Neural cell (in vitro differentiated cells): ENCODE measurements around the gene SLC37A1. TPM values are rescaled to one million over a fixed set of nuclear protein-coding genes. Genes with fewer than 3 reads are reported as not detected.

Experiments
- H2AFZ ChIP-seq: fragments of 200-600, 300-800 bp; sonication (generic), shearing (Covaris generic); 2 replicates; pipeline ENCODE4 v1.6.0; 2014; ENCODE audit warnings: low read depth, mild to moderate bottlenecking, antibody characterized with exemption, low read length, moderate library complexity
- H3F3A ChIP-seq: fragments of 200-600 bp; shearing (Covaris generic); 2 replicates; pipeline ENCODE4 v1.6.1; 2016; ENCODE audit warnings: mild to moderate bottlenecking, moderate library complexity, mixed read lengths, antibody characterized with exemption, low read length; ENCODE audit not compliant: insufficient read depth, poor library complexity, severe bottlenecking
- H3K27ac ChIP-seq: fragments of 200-600, 300-800 bp; sonication (generic), shearing (Covaris generic); 2 replicates; pipeline ENCODE4 v1.5.1; 2014; ENCODE audit warnings: mild to moderate bottlenecking, low read length, moderate library complexity
- H3K27me3 ChIP-seq: fragments of 300-800, 200-600 bp; sonication (generic), shearing (Covaris generic); 2 replicates; pipeline ENCODE4 v1.6.0; 2014; ENCODE audit warnings: mild to moderate bottlenecking, low read depth, low read length, moderate library complexity; ENCODE audit not compliant: insufficient read depth
- H3K36me3 ChIP-seq: fragments of 300-800, 200-600 bp; sonication (generic), shearing (Covaris generic); 2 replicates; pipeline ENCODE4 v1.5.1; 2014; ENCODE audit warnings: mild to moderate bottlenecking, antibody characterized with exemption, low read length, moderate library complexity; ENCODE audit not compliant: insufficient read depth
- H3K4me2 ChIP-seq: fragments of 300-800, 200-600 bp; sonication (generic), shearing (Covaris generic); 2 replicates; pipeline ENCODE4 v1.6.0; 2014; ENCODE audit warnings: mild to moderate bottlenecking, low read length
- H3K4me3 ChIP-seq: fragments of 300-800, 200-600 bp; sonication (generic), shearing (Covaris generic); 2 replicates; pipeline ENCODE4 v1.5.1; 2014; ENCODE audit warnings: mild to moderate bottlenecking, low read length, moderate library complexity
- H3K79me2 ChIP-seq: fragments of 200-600 bp; shearing (Covaris generic); replicated peaks from 2 replicates; pipeline ENCODE4 v1.6.0; 2014; ENCODE audit warnings: mild to moderate bottlenecking, low read length, moderate library complexity; ENCODE audit not compliant: insufficient read depth
- H3K9ac ChIP-seq: fragments of 300-800, 200-600 bp; sonication (generic), shearing (Covaris generic); 2 replicates; pipeline ENCODE4 v1.6.1; 2016; ENCODE audit warnings: mild to moderate bottlenecking, low read length, mixed read lengths
- H3K9me2 ChIP-seq: fragments of 200-600 bp; shearing (Covaris generic); 2 replicates; pipeline ENCODE4 v1.6.1; 2016; ENCODE audit warnings: mild to moderate bottlenecking, low read length, mixed read lengths; ENCODE audit not compliant: insufficient read depth
- H3K9me3 ChIP-seq: fragments of 200-600, 300-800 bp; sonication (generic), shearing (Covaris generic); 2 replicates; pipeline ENCODE4 v1.6.1; 2016; ENCODE audit warnings: mild to moderate bottlenecking, mixed run types, low read length, moderate library complexity, mixed read lengths
- H4K20me1 ChIP-seq: fragments of 200-600 bp; shearing (Covaris generic); 2 replicates; pipeline ENCODE4 v1.6.1; 2016; ENCODE audit warnings: mild to moderate bottlenecking, mixed run types; ENCODE audit not compliant: insufficient read depth
- CTCF ChIP-seq: fragments of 450-650 bp; IDR thresholded peaks from 2 replicates; pipeline ENCODE4 v1.5.1; 2014; ENCODE audit warnings: antibody characterized with exemption, mild to moderate bottlenecking, moderate library complexity; ENCODE audit not compliant: poor library complexity, severe bottlenecking
- EP300 ChIP-seq: fragments of 450-650 bp; conservative IDR thresholded peaks from 2 replicates; pipeline ENCODE4 v1.6.1; 2014; ENCODE audit warnings: antibody characterized with exemption, mild to moderate bottlenecking, moderate library complexity; ENCODE audit not compliant: poor library complexity, severe bottlenecking
- EZH2 ChIP-seq: fragments of 200-600, 300-800 bp; shearing (Covaris generic), sonication (generic); IDR thresholded peaks from 2 replicates; pipeline ENCODE4 v1.6.1; 2014; ENCODE audit warnings: antibody characterized with exemption, low read length, borderline replicate concordance, mild to moderate bottlenecking; ENCODE audit not compliant: insufficient read depth, poor library complexity, severe bottlenecking
- MXI1 ChIP-seq: fragments of 450-650 bp; conservative IDR thresholded peaks from 2 replicates; pipeline ENCODE4 v1.6.1; 2014; ENCODE audit warnings: antibody characterized with exemption, mild to moderate bottlenecking; ENCODE audit not compliant: poor library complexity, severe bottlenecking
- POLR2AphosphoS5 ChIP-seq: IDR thresholded peaks from 2 replicates; pipeline ENCODE4 v1.6.1; 2012
- RAD21 ChIP-seq: fragments of 450-650 bp; conservative IDR thresholded peaks from 2 replicates; pipeline ENCODE4 v1.6.1; 2014; ENCODE audit warnings: antibody characterized with exemption, mild to moderate bottlenecking, moderate library complexity
- REST ChIP-seq: IDR thresholded peaks from 2 replicates; pipeline ENCODE4 v1.6.1; 2012; ENCODE audit warnings: borderline replicate concordance
- SMC3 ChIP-seq: fragments of 450-650 bp; conservative IDR thresholded peaks from 2 replicates; pipeline ENCODE4 v1.6.1; 2014; ENCODE audit warnings: antibody characterized with exemption, mild to moderate bottlenecking, moderate library complexity; ENCODE audit not compliant: poor library complexity
- TAF1 ChIP-seq: IDR thresholded peaks from 2 replicates; pipeline ENCODE4 v1.6.1; 2012; ENCODE audit warnings: low read depth
- polyA plus RNA-seq: library from polyadenylated mRNA; depleted of rRNA; stranded (reverse); fragments of >200 nt; gene quantifications from 2 replicates; pipeline ENCODE4 v1.2.3, GENCODE V29; 2014

Gene SLC37A1
- polyA plus RNA-seq, 1 donor from 2014 or later: 60.7 TPM

GRCh38 chr21:42505090-42505726 is 8.4 kb upstream of the SLC37A1 start (continued):
- TF ChIP-seq REST: no peak

GRCh38 chr21:42507418-42507817 is 6.2 kb upstream of the SLC37A1 start:
- Histone ChIP-seq H3K9me2 (no peaks in the 10 kb centered on the region), H3K27me3 (no peaks in the 10 kb centered on the region), H3K9ac (no peak overlapping the region), H3K79me2 (no peaks in the 10 kb centered on the region), H3K9me3 (no peaks in the 10 kb centered on the region), H2AFZ (no peak overlapping the region), H3K4me2 (no peak overlapping the region), H3F3A (no peaks in the 10 kb centered on the region), H3K36me3 (no peaks in the 10 kb centered on the region), H3K27ac (no peak overlapping the region), H3K4me3 (no peak overlapping the region), H4K20me1 (no peaks in the 10 kb centered on the region)
- TF ChIP-seq EP300: no peak

GRCh38 chr21:42508371-42508770 is 5.3 kb upstream of the SLC37A1 start:
- no peaks in the 10 kb centered on the region for H3K9me2 ChIP-seq
- no peak overlapping the region for H3K9ac ChIP-seq
- no peak overlapping the region for H3K4me2 ChIP-seq
- H3K36me3 ChIP-seq: no peaks in the 10 kb centered on the region
- H3K27ac ChIP-seq: no peak overlapping the region
- H4K20me1 ChIP-seq: no peaks in the 10 kb centered on the region
- no peaks in the 10 kb centered on the region for H3K9me3 ChIP-seq
- H3F3A ChIP-seq: no peaks in the 10 kb centered on the region
- no peak overlapping the region for H3K4me3 ChIP-seq
- H3K79me2 ChIP-seq: peaks cover 6% of the 10 kb centered on the region
- no peak overlapping the region for H2AFZ ChIP-seq
- no peaks in the 10 kb centered on the region for H3K27me3 ChIP-seq
- TF ChIP-seq SMC3: no peak
- no peak for TF ChIP-seq EZH2
- TF ChIP-seq REST: no peak
- no peak for TF ChIP-seq MXI1
- no peak for TF ChIP-seq CTCF
- no peak for TF ChIP-seq RAD21
- no peak for TF ChIP-seq POLR2AphosphoS5
- no peak for TF ChIP-seq EP300
- no peak for TF ChIP-seq TAF1
